Stimulated activated CD4-positive, alpha-beta T cell treated with anti-CD3 and anti-CD28 coated beads, Interleukin-2, amount 100 ng/mL, for 24 hours (primary cell): ENCODE data around the gene TSPY3.
A peak's percentile ranks its signal among the peaks of the same experiment; 100 is the strongest.
"Not testable (repeated sequence)": the region's sequence is repeated elsewhere in the genome, so short reads cannot be mapped to it uniquely, and the experiment has no call there.

Experiments used
- DNase-seq, 2 donors: peaks; one replicate each; pipeline ENCODE4 v3.0.0-alpha.2; 2020

TSPY3 gene, protein sequence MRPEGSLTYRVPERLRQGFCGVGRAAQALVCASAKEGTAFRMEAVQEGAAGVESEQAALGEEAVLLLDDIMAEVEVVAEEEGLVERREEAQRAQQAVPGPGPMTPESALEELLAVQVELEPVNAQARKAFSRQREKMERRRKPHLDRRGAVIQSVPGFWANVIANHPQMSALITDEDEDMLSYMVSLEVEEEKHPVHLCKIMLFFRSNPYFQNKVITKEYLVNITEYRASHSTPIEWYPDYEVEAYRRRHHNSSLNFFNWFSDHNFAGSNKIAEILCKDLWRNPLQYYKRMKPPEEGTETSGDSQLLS

DNA sequence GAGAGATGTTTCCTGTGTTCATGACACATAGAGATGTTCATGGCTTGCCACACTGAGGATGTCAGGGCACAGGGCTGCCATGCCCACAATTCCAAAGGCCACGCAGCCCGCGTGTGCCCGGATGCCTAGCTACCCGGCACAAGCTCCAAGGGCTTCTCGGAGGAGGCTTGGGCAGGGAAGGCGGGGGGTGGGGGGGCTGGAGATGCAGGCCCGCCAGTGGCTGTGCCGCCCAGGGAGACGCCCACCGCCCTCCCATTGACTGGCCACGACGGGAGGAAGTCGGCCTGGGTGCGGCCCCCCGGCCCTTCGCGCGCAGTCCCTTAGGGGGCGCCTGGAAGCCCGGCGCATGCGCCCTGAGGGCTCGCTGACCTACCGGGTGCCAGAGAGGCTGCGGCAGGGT is at the start of gene TSPY3:
TSPY3 (plus strand) TSS at position 301 of the 400 bp plus-strand sequence; CDS start at position 347, 46 bp downstream.
- DNase-seq = not testable (repeated sequence)

DNA sequence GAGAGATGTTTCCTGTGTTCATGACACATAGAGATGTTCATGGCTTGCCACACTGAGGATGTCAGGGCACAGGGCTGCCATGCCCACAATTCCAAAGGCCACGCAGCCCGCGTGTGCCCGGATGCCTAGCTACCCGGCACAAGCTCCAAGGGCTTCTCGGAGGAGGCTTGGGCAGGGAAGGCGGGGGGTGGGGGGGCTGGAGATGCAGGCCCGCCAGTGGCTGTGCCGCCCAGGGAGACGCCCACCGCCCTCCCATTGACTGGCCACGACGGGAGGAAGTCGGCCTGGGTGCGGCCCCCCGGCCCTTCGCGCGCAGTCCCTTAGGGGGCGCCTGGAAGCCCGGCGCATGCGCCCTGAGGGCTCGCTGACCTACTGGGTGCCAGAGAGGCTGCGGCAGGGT is 40.7 kb upstream of the TSPY3 start, which contains the start of gene TSPY8:
TSPY8 (plus strand) TSS at position 301 of the 400 bp plus-strand sequence; CDS start at position 347, 46 bp downstream.
- DNase-seq = not testable (repeated sequence)

DNA sequence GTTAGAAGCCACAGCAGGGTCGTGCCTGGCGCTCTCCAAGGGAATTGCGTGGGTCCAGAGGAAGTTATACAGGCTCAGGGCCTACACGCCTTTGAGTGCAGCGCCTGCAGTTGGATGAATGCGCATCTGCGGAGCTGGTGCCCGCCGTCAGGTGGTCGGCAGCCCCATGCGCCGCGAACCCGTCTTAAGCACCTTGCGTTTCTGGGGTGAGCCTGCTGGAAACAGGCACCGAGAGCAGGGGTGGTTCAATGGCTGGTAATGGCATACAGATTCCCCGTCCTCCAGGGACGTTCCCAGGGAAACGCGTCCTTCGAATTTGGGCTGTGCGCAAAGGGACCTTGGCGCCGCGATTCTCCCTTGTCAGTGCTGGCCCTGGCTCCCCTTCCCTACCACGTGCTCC is 1.7 kb upstream of the TSPY3 start:
- peak in 1 of 2 donors; percentile 16 for DNase-seq
